ENCODE results near the gene PATJ.

DNA sequence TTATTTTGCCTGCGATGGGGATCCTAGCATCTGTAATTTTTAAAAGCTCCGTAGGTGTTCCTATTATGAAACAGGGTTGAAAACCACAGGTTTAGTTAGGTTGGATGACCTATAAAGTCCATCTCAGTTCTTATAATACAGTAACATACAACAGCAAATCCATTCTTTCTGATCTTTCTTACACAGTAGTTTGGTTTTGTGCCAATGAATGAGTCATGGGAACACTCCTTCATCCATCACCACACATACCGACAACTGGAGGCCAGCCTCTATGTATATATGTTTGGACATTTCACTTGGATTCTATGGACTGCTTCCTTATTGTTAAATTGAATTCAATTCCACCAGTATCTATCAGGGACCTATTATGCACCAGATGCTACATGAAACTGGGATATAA lies 334.0 kb downstream of the PATJ start:
- TF ChIP-seq, protein P1, sequence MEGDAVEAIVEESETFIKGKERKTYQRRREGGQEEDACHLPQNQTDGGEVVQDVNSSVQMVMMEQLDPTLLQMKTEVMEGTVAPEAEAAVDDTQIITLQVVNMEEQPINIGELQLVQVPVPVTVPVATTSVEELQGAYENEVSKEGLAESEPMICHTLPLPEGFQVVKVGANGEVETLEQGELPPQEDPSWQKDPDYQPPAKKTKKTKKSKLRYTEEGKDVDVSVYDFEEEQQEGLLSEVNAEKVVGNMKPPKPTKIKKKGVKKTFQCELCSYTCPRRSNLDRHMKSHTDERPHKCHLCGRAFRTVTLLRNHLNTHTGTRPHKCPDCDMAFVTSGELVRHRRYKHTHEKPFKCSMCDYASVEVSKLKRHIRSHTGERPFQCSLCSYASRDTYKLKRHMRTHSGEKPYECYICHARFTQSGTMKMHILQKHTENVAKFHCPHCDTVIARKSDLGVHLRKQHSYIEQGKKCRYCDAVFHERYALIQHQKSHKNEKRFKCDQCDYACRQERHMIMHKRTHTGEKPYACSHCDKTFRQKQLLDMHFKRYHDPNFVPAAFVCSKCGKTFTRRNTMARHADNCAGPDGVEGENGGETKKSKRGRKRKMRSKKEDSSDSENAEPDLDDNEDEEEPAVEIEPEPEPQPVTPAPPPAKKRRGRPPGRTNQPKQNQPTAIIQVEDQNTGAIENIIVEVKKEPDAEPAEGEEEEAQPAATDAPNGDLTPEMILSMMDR (IDR thresholded peaks at IDR 0.05) = no peak
- TF ChIP-seq POLR2A (IDR thresholded peaks at IDR 0.05) = no peak
